Right ventricle myocardium superior (tissue), 1 donor: ENCODE measurements around the gene ZBTB7A. TPM values are rescaled to one million over a fixed set of nuclear protein-coding genes. Genes with fewer than 3 reads are reported as not detected.

Source experiments
- ATAC-seq: fragments of 200-7000 bp; cut with Tn5 transposase; one replicate; pipeline ENCODE4 v1.9.1; 2020; ENCODE audit warnings: mild to moderate bottlenecking; ENCODE audit not compliant: poor library complexity
- DNase-seq: peaks from one replicate; pipeline ENCODE4 v3.0.0-alpha.2; 2020
- intact Hi-C: fragments of 100-400 bp; cut with DNase I; formaldehyde crosslinking; loops from one replicate; pipeline ENCODE4 v1.11.2; 2022
- total RNA-seq: library from RNA; stranded (reverse); fragmentation: NEBNext Ultra II Directional; extraction: Animal tissue kit (Norgen Biotek cat#: 25700); gene quantifications from one replicate; pipeline ENCODE4 v1.2.1, GENCODE V29; 2021
- donor health status: DM: no; HTN: yes; CAD: no; lungs with severe emphysema.

Gene ZBTB7A
- total RNA-seq, 1 donor from 2014 or later, result 31.4 TPM

DNA sequence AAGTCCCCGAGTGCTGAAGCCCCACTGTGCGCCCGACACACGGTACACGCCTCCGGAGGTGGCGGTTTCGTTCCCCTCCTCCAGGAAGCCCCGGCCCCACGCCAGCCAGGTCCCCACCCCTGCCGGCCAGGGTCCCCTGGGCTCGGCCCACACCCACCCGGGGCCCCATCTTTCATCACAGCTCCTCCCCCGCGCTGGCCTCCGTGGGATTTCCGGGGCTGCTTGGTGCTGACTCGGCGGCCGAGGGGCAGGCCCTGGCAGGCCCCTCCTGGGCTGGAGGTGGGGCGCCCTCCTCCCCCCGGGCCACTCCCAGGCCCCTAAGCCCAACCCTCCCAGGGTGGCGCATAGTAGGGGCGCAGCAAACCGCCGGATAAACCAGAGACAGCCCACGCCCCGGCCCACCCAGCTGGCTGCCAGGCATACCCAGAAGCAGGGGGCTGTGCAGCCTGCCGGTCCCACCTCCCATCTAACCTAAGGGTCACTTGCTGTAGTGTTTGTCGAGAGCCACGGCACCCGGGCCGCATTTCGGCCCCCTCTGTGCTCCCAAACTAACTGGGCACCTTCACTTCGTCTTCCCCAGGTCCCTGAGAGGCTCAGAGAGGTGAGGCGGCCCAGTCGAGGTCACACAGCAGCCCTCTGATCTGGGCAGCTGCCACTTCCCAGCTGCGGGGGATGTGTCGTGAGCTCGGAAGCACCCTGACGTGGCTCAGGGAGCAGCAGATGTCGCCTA is 6.6 kb downstream of the ZBTB7A start:
- ATAC-seq (peak; percentile 18), DNase-seq (peak; percentile 81)
- intact Hi-C loops, result loop anchor here (5.0 kb wide), 1 partner anchor 43 kb away; no protein-coding TSS in a partner anchor

GRCh38 chr19:4059453-4059871 is 7.2 kb downstream of the ZBTB7A start:
- intact Hi-C loops, result no loop called here
- ATAC-seq, result no peak
- no peak for DNase-seq

- intact Hi-C loops, result no loop called here
- ATAC-seq (peak; percentile 2), DNase-seq (no peak)
These were observed 7.8 kb downstream of the ZBTB7A start for GRCh38 chr19:4058693-4059452.

DNA sequence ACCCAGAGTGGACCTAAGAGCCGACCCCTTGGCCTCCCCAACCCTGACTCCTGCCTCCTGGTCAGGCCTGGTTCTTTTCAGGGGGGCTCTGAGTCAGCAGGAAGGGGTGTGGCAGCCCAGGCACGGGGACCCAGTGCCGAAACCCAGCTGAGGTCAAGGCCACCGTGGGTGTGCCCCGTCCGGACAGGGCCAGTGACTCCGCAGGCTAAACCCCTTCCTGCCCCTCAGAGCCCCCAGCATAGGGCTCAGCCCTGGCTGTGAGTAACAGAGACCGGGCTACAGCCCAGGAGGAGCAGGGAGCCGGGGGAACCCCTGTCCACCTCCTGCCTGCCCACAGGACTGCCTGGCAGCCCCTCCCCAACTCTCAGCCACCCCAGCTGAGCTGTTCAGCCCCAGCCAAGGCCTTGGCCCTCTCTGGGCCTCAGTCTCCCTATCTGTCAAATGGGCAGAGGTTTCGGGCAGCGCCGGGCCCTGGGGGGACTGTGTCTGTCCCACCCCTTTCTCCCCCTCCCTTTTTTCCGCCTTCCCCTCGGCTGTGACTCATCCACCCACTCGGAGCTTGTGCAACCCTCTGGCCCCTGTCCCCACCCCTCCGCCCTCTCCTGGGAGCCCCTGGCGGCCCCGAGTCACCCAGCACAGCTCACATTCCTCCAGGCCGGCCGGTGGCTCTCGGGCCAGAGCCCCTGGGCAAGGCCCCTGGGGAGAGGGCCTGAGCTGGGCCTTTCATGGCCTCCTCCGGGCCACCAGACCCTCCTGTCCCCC is 8.6 kb downstream of the ZBTB7A start:
- intact Hi-C loops, result no loop called here
- peak; percentile 90 for DNase-seq
- ATAC-seq, result peak; percentile 62

GRCh38 chr19:4055209-4055552 is 11.5 kb downstream of the ZBTB7A start:
- intact Hi-C loops, result no loop called here
- DNase-seq, result no peak
- ATAC-seq, result no peak

DNA sequence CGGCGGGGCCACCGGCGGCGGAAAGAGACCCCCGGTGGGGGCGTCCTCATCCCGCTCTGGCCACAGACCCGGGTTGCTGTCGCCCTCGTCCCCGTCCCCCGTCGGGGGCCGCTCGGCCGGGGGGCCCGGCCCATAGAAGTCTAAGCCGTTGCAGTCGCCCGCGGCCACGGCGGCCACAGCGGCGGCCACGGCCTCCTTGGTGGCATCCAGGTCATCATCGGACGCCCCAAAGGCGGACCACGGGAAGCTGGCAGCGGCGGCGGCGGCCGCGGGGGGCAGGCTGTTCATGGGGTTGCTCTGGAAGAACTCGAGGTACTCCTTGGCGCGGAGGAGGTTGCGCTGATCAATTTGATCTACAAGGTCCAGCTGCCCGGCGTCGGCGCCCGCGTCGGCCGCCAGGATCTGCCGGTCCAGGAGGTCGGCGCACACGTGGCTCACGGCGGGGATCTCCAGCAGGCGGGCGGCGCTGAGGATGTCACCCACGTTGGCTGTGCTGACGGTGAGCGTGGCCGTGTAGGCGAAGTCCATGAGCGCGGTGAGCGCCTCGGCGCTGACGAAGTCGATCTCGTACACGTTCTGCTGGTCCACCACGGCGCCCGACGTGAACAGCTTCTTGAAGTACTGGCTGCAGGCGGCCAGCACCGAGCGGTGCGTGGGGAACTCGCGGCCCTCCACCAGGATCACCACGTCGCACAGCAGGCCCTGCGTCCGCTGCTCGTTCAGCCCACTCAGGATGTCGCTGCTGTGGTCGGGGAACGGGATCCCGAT is 12.1 kb downstream of the ZBTB7A start:
- intact Hi-C loops, result no loop called here
- ATAC-seq, result no peak
- DNase-seq, result no peak

- intact Hi-C loops, result no loop called here
- no peak for ATAC-seq
- DNase-seq, result no peak
These were observed 13.0 kb downstream of the ZBTB7A start for GRCh38 chr19:4053423-4054324.

- ATAC-seq (no peak), DNase-seq (no peak)
- intact Hi-C loops, result no loop called here
These were observed 13.7 kb downstream of the ZBTB7A start for GRCh38 chr19:4052993-4053422.

DNA sequence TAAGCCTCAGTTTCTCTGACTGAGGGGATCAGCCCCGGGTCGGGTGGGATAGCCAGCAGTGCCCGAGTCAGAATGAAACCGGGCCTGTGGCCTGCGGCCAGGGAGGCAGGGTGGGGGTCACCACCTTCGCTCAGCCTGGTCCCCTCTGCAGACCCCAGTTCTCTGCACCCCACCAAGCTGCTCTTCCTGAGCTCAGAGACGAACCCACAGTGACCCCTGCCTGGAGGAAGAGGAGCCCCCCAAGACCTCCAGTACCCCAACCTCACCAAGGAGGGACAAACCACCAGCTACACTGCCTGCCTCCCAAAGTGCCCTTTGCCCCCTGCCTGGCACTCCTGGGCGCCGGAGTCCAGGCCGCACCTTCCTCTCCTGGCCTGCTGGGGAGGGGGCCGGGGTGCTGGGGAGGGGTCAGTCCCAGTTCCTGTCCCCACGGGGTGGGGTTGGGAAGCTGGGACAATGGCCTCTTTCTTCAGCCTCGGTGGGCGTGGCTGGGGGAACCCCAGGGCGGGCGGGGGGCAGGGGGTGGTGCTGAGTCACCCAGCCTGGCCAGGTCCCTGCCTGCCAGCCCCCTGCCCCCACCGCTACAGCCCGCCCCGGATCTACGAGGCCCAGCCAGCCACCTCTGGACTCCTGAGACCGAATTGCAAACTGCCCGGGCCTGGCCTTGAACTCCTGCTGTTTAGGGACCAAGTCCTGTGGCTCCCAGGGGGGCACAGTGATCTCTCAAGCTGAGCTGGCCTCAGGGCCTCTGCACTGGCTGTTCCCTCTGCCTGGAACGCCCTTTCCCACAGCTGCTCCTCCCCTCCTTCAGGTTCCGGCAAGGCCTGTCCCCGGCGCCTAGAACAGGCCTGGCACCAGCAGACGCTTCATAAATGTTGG is 14.3 kb downstream of the ZBTB7A start:
- intact Hi-C loops, result no loop called here
- peak; percentile 70 for DNase-seq
- peak; percentile 23 for ATAC-seq

DNA sequence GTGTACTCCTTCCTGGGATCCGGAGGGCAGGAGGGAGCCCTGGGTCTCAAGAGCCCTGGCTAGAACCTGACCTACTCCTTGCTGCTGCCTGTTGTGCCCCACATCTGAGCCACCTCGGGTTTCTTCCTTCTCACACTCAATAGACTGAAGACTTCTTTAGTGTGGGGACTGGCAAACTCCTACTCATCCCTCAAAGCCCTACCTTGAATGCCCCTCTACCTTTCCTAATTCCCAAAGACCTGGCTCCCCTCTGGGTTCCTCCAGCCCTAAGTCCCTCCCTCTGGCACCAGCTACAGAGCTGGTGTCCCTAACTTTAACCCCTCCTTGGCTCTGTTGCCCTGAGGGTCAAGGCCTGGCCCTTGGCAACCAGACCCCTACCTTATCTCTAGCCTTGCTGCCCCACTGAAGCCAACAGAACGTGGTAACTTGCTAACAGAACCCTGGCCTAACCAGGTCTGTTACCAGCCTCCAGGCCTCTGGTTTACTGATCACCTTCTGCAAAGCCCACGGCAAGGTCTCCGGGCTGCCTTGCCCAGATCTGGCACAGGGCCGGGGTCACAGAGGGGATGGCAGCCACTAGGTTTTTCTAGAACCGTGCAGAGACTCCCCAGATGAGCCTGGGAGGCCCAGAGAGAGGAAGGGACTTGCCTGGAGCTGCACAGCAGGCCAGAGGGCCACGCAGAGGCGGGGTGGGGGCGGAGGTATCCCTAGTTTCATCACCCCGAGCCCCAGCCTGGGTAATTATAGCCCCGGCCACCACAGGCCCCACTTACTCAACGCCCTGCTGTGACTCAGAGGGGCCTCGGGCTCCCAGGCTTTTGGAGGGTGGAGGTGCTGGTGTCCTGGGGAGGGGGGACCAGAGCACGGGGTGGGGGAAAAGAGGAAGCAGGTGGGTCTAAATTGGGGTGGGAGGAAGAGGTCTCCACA is 15.3 kb downstream of the ZBTB7A start:
- DNase-seq, result no peak
- no peak for ATAC-seq

DNA sequence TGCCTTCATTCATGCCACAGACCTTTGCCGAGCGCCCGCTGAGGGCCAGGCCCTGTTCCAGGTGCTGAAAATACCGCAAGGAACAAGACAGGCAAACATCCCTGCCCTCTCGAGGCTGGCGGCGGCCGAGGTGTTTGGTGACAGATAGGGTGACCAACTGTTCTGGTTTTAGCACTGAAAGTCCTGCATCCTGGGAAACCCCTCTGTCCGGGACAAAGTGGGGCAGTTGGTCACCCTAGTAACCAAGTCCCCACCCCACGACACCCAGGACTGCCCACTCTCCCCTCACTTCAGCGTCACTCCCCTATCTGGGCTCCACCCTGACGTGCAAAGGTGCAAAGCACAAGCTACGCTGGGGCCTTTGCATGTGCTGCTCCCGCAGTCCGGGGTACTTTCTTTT is 17.3 kb downstream of the ZBTB7A start:
- intact Hi-C loops, result no loop called here
- ATAC-seq (peak; percentile 80), DNase-seq (peak; percentile 77)

More for the DNA sequence above, 15.3 kb downstream of the ZBTB7A start:
- intact Hi-C loops, result no loop called here

- ATAC-seq (no peak), DNase-seq (no peak)
- intact Hi-C loops, result no loop called here
These were observed 19.6 kb downstream of the ZBTB7A start for GRCh38 chr19:4046946-4047683.

DNA sequence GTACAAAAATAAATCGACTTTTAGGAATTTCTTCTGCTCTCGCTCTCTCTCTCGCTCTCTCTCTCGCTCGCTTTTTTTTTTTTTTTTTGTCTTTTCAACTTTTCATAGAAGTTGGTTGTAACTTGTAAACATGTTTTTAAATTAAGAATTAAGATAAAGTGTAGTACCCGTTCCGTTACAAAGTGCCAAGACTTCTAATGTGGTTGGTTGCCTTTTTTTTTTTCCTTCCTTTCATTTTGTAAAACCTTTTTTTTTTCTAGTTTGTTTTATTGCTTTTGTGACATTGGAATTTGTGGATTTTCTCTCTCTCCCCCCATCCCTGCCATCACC is 20.4 kb downstream of the ZBTB7A start:
- ATAC-seq (no peak), DNase-seq (no peak)
- intact Hi-C loops, result no loop called here

GRCh38 chr19:4045597-4046361 is 20.9 kb downstream of the ZBTB7A start:
- intact Hi-C loops, result no loop called here
- DNase-seq, result no peak
- no peak for ATAC-seq

- no peak for DNase-seq
- ATAC-seq, result no peak
- intact Hi-C loops, result no loop called here
These were observed 21.7 kb downstream of the ZBTB7A start for GRCh38 chr19:4044990-4045465.
